CD4-positive, alpha-beta T cell (primary cell): ENCODE results near the gene CTXN3. TPM values are rescaled to one million over a fixed set of nuclear protein-coding genes. Genes with fewer than 3 reads are reported as not detected.

Experiments used
- ATAC-seq: fragments of 200-7000 bp; cut with Tn5 transposase; one replicate; pipeline ENCODE4 v1.10.0; 2022; ENCODE audit warnings: mild to moderate bottlenecking; ENCODE audit not compliant: poor library complexity
- CTCF ChIA-PET: fragments of 350-600 bp; sonication (Branson Sonifier 250); formaldehyde crosslinking; loops from one replicate; lab custom pipeline; 2021; ENCODE audit warnings: antibody characterized with exemption, inconsistent platforms; lab: Charles Lee
- POLR2A ChIA-PET: fragments of 350-600 bp; sonication (Branson Sonifier 250); formaldehyde crosslinking; loops from one replicate; lab custom pipeline; 2021; ENCODE audit warnings: antibody characterized with exemption, inconsistent platforms; lab: Charles Lee
- DNase-seq, 14 experiments: peaks; one replicate each; pipeline ENCODE4 v3.0.0-alpha.2; 2013 to 2020; ENCODE audit warnings: mixed read lengths in 2 of 14
- H3K27ac ChIP-seq, 2 donors: one replicate each; pipeline versions ENCODE4 v1.5.1 to v1.7.0; 2013; ENCODE audit warnings: low read length in 2 of 2, low read depth in 1 of 2, mild to moderate bottlenecking in 1 of 2
- H3K27me3 ChIP-seq, 2 experiments: 1 replicate in 1 of 2; 2 replicates in 1 of 2; pipeline versions ENCODE4 v1.6.1 to v1.7.0; 2013; ENCODE audit warnings: low read length in 2 of 2, control low read depth in 1 of 2, mild to moderate bottlenecking in 1 of 2, moderate library complexity in 1 of 2; ENCODE audit not compliant: insufficient read depth in 2 of 2, control insufficient read depth in 1 of 2
- H3K36me3 ChIP-seq: one replicate; pipeline ENCODE4 v1.6.1; 2013; ENCODE audit warnings: low read length, control low read depth; ENCODE audit not compliant: insufficient read depth
- H3K4me1 ChIP-seq: one replicate; pipeline ENCODE4 v1.6.1; 2013; ENCODE audit warnings: low read length, control low read depth; ENCODE audit not compliant: insufficient read depth
- H3K4me3 ChIP-seq: one replicate; pipeline ENCODE4 v1.5.1; 2013; ENCODE audit warnings: mild to moderate bottlenecking, low read length, moderate library complexity
- H3K9me3 ChIP-seq, 2 experiments: 1 replicate in 1 of 2; 2 replicates in 1 of 2; pipeline versions ENCODE4 v1.6.1 to v1.7.0; 2013; ENCODE audit warnings: low read length in 2 of 2, mild to moderate bottlenecking in 2 of 2, control low read depth in 1 of 2, moderate library complexity in 1 of 2; ENCODE audit not compliant: control insufficient read depth in 1 of 2, insufficient read depth in 1 of 2
- H3K27ac Mint-ChIP-seq: one replicate; pipeline ENCODE4 v1.8.0; 2020; ENCODE audit warnings: mixed read lengths
- H3K27me3 Mint-ChIP-seq: one replicate; pipeline ENCODE4 v1.8.0; 2021; ENCODE audit warnings: mixed read lengths
- H3K36me3 Mint-ChIP-seq: one replicate; pipeline ENCODE4 v1.8.0; 2021; ENCODE audit warnings: low read depth, mixed read lengths
- H3K4me1 Mint-ChIP-seq: one replicate; pipeline ENCODE4 v1.8.0; 2021; ENCODE audit warnings: low read depth, mixed read lengths
- H3K4me3 Mint-ChIP-seq: one replicate; pipeline ENCODE4 v1.8.0; 2020; ENCODE audit warnings: mild to moderate bottlenecking, mixed read lengths
- H3K9me3 Mint-ChIP-seq: one replicate; pipeline ENCODE4 v1.8.0; 2020; ENCODE audit warnings: mixed read lengths
- CTCF ChIP-seq: fragments of 200-600 bp; IDR thresholded peaks from one replicate; pipeline ENCODE4 v1.8.0; 2022; ENCODE audit warnings: antibody characterized with exemption, mild to moderate bottlenecking
- intact Hi-C, 2 experiments: fragments of 100-400 bp; cut with DNase I in 1 of 2; cut with micrococcal nuclease in 1 of 2; formaldehyde crosslinking; loops; one replicate each; pipeline versions ENCODE4 v1.15.1 to v1.9.0; 2023 to 2025; cut with DNase I, micrococcal nuclease
- total RNA-seq, 174 experiments: library from RNA in 2 of 174; stranded (reverse) in 2 of 174; gene quantifications; one replicate each; pipeline ENCODE4 v1.2.3 and lab custom pipeline; 2021 to 2026

CTXN3 gene
- total RNA-seq, 2 experiments from 2014 or later = not detected

GRCh38 chr5:127696683-127697082 lies 47.8 kb downstream of the CTXN3 start:
- no peaks in the 10 kb centered on the region for H3K9me3 Mint-ChIP-seq
- no peaks in the 10 kb centered on the region for H3K4me1 Mint-ChIP-seq
- Histone ChIP-seq H3K27ac (no peak overlapping the region), H3K9me3 (no peaks in the 10 kb centered on the region), H3K27me3 (no peaks in the 10 kb centered on the region), H3K36me3 (no peaks in the 10 kb centered on the region), H3K4me1 (no peaks in the 10 kb centered on the region), H3K4me3 (no peak overlapping the region)
- CTCF ChIA-PET = no interaction called here
- no peak overlapping the region for H3K27ac Mint-ChIP-seq
- H3K4me3 Mint-ChIP-seq = no peak overlapping the region
- no peaks in the 10 kb centered on the region for H3K27me3 Mint-ChIP-seq
- no peak for DNase-seq
- intact Hi-C loops = no loop called here
- POLR2A ChIA-PET = no interaction called here
- no peak for TF ChIP-seq CTCF
- ATAC-seq = no peak
- H3K36me3 Mint-ChIP-seq = no peaks in the 10 kb centered on the region

GRCh38 chr5:127697894-127698600 lies 49.2 kb downstream of the CTXN3 start:
- Histone ChIP-seq H3K27me3 (peaks cover 0 to 3% of the 10 kb centered on the region in 2 experiments), H3K4me1 (no peaks in the 10 kb centered on the region), H3K9me3 (no peaks in the 10 kb centered on the region), H3K27ac (no peak overlapping the region), H3K4me3 (no peak overlapping the region), H3K36me3 (no peaks in the 10 kb centered on the region)
- POLR2A ChIA-PET = no interaction called here
- Mint-ChIP-seq H3K4me1 (no peaks in the 10 kb centered on the region), H3K27ac (no peak overlapping the region), H3K9me3 (no peaks in the 10 kb centered on the region), H3K4me3 (no peak overlapping the region), H3K36me3 (no peaks in the 10 kb centered on the region), H3K27me3 (peaks cover 3% of the 10 kb centered on the region)
- CTCF ChIA-PET = no interaction called here
- DNase-seq (no peak), ATAC-seq (no peak)
- no peak for TF ChIP-seq CTCF
- intact Hi-C loops = no loop called here

GRCh38 chr5:127699416-127699815 lies 50.5 kb downstream of the CTXN3 start:
- no peak overlapping the region for H3K27ac ChIP-seq
- TF ChIP-seq CTCF = no peak
- H3K27me3 ChIP-seq = peaks cover 0 to 7% of the 10 kb centered on the region in 2 experiments
- no peaks in the 10 kb centered on the region for H3K4me1 Mint-ChIP-seq
- intact Hi-C loops = no loop called here
- H3K27ac Mint-ChIP-seq = no peak overlapping the region
- DNase-seq = no peak
- H3K36me3 ChIP-seq = no peaks in the 10 kb centered on the region
- no peak overlapping the region for H3K4me3 Mint-ChIP-seq
- no peaks in the 10 kb centered on the region for H3K9me3 ChIP-seq
- POLR2A ChIA-PET = no interaction called here
- peaks cover 3% of the 10 kb centered on the region for H3K27me3 Mint-ChIP-seq
- no peaks in the 10 kb centered on the region for H3K36me3 Mint-ChIP-seq
- ATAC-seq = no peak
- no peaks in the 10 kb centered on the region for H3K9me3 Mint-ChIP-seq
- no peaks in the 10 kb centered on the region for H3K4me1 ChIP-seq
- no peak overlapping the region for H3K4me3 ChIP-seq
- CTCF ChIA-PET = no interaction called here
